HG03432 (cell line): ENCODE data around the gene SLC29A2.
"Not testable (repeated sequence)": the region's sequence is repeated elsewhere in the genome, so short reads cannot be mapped to it uniquely, and the experiment has no call there.

ENCODE experiments used
- ATAC-seq: cut with Tn5 transposase; IDR thresholded peaks from one replicate; pipeline ENCODE4 v1.9.1; 2021; ENCODE audit warnings: mild to moderate bottlenecking, moderate library complexity; ENCODE audit not compliant: unreplicated experiment

The SLC29A2 gene

DNA sequence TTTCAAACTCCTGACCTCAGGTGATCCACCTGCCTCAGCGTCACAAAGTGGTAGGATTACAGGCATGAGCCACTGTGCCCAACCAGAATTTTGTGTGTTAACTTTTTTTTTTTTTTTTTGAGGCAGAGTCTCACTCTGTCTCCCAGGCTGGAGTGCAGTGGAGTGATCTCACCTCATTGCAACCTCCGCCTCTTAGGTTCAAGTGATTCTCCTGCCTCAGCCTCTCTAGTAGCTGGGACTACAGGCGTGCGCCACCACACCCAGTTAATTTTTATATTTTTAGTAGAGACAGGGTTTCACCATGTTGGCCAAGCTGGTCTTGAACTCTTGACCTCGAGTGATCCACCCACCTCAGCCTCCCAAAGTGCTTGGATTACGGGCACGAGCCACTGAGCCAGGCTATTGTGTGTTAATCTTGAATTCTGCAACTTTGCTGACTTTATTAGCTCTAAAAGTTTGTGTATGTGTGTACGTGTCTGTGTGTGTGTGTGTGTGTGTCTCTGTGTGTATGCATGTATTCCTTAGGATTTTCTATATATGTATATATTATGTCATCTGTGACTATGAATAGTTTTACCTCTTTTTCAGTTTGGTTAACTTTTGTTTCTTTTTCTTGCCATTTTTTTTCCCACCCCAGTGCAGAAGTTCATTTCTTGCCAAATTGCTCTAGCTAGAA, 20.9 kb downstream of the SLC29A2 start:
- not testable (repeated sequence) for ATAC-seq

DNA sequence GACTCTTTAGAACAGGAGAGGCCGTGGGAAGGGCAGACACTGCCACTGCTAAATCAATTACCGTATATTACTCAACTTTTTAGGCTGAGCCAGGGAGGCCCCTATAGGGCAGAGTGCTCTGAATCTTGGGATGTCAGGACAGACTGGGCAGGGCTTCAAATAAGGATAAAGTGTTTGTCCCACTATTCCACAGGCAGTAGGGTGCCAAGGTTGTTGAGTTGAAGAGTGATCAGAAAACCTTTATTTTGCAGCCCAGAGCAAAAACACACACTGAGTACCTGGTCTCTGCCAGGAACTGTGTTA, 22.5 kb downstream of the SLC29A2 start:
- no peak for ATAC-seq

- ATAC-seq, result peak; percentile 42
Measured at GRCh38 chr11:66347425-66348276, 23.9 kb downstream of the SLC29A2 start, which contains the start of gene B4GAT1. TSS of gene B4GAT1 (minus strand) at chr11:66347629. CDS start at chr11:66347545, 84 bp downstream.

DNA sequence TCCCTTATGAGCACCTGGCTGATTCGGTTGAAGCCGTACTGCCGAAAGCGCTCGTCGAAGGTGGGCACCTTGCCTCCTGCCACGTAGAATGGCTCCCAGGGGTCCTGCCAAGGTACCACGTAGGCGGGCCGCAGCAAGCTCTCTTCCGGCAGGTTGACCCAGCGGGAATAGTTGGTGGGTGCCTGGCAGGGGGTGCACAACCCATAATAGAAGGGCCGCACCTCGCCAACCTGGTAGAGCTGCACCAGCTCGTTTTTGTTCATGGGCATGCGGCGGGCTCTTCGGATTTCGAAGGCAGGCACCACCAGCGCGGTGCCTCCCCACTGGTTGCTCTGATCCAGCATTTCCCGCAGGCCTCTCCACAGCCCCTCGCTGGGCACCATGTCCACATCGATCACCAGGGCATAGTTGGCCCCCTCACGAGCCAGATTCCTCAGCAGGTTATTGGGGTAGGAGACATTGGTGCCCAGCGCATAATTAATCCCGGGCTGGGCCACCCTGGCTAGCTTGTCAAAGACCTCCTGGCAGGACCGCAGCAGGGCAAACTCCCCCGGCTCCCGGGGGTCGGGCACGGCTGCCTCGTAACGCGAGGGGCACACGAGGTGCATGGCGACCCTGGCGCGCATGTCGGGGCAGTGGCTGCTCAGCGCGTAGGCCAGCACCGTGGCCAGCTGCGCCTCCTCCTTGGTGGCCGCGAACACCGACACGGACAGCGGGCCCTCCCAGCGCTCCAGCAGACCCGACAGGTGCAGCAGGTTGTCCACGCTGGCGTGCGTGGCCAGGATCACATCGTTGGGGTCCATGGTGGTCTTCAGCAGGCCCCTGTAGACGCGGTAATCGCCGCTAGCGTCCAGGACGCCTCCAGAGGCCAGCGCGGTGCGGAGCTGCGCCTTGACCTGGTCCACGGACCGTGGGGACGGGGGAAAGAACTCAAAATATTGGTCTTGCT, 24.8 kb downstream of the SLC29A2 start:
- no peak for ATAC-seq

- peak; percentile 6 for ATAC-seq
Measured at GRCh38 chr11:66345316-66345649, 26.3 kb downstream of the SLC29A2 start.

- peak; percentile 73 for ATAC-seq
Measured at GRCh38 chr11:66344550-66345315, 26.8 kb downstream of the SLC29A2 start, which contains the start of gene BRMS1. TSS of gene BRMS1 (minus strand) at chr11:66345104. CDS start at chr11:66342234, 2,870 bp downstream.

GRCh38 chr11:66343176-66343575, 28.4 kb downstream of the SLC29A2 start:
- ATAC-seq, result no peak

GRCh38 chr11:66341502-66342126, 29.9 kb downstream of the SLC29A2 start:
- no peak for ATAC-seq

GRCh38 chr11:66340596-66341501, 30.7 kb downstream of the SLC29A2 start:
- ATAC-seq, result no peak

DNA sequence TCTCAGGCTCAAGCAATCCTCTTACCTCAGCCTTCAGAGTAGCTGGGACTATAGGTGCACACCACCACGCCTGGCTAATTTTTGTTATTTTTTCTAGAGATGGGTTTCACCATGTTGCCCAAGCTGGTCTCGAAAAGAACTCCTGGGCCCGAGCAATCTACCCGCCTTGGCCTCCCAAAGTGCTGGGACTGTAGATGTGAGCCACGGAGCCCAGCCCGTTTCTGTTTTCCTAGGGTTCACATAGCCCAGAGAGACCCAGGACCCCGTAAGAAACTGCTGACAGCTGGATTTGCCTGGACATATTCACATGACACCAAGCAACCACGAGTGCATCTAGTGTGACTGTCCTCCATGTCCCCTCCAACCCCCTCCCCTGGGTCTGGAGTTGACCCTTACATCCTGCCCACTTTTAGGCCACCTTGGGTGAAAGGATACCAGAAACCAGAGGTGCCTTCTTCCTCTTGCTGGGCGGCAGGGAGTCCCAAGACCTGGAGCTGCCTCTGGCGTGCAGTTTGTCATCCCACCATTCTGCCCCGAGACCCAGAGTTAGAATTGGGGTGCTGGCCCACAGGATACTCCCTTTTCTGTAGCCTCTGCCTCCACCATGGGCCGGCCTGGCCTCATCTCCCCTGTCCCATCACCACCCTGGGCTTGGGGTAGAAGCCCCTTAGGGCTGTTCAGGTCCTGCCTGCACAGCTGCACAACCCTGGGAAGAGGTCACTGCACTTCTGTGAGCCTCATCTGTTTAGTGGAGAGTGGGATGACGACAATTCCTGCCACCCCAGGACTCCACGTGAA, 31.7 kb downstream of the SLC29A2 start:
- ATAC-seq, result no peak

DNA sequence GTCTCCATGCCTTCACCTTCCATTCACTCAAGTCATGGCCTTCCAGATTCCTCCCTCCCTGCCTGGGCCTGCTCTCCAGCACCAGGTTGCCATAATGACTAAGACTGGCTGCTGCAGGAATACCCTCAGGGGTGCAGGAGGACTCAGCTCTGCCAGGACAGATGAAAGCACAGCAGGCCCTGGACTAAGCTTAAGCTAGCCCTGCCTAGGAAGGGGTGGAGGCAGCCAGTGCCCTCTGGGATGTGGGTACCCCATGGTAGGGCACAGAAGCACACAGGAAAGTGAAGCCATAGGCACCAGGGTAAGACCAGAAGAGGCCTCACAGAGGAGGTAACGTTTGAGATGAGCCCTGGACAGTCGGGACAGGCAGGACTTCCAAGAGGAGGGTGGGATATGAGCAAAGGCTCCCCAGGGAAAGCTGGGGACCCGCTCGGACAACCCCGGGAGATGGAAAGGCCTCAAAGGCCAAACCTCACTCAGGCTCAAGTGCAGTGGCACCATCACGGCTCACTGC, 32.3 kb downstream of the SLC29A2 start:
- no peak for ATAC-seq

GRCh38 chr11:66338276-66339161, 33.0 kb downstream of the SLC29A2 start:
- no peak for ATAC-seq

DNA sequence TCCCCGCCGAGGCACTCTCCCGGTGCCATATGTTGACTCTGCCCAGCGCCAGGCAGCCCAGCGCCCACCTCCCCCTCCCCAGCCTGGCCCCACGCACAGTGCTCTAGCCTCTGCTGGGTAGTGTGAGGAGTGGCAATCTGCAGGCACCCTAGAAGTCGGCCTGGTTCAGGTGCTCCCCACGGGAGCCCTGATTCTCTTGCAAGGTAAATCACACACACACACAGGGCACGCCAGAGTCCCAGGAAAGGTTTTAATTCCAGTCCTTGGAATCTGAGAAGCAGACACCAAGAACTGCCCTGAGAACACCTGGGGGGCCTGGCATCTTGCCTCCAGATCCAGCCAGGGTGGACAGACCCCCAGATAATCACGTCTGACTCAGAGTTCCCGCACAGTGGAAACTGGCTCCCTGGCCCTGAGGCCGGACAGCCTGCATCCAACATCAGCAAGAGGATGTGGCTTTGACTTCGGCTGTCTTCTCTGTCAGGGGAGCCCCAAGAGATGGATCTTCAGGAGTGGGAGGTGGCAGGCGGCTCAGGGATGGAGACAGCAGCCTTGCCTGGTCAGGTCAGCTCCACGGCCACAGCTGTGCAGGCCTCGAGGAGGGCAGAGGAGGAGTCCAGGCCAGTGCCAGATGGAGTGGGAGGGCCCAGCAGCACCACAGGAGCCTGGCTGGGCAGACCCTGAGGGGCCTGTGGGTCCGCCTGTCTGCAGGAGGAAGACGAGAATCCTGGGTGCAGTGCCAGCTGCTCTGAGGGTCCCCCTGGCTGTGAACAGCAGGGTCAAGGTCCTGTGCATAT, 34.3 kb downstream of the SLC29A2 start:
- no peak for ATAC-seq

- peak; percentile 75 for ATAC-seq
Measured at GRCh38 chr11:66336234-66337102, 35.1 kb downstream of the SLC29A2 start, which contains the start of gene RIN1. TSS of gene RIN1 (minus strand) at chr11:66336434. CDS start at chr11:66336402, 32 bp downstream.
